Neural cell (in vitro differentiated cells): Measurements from ENCODE around the gene ARL15. TPM values are rescaled to one million over a fixed set of nuclear protein-coding genes. Genes with fewer than 3 reads are reported as not detected.
"Not testable (repeated sequence)": the region's sequence is repeated elsewhere in the genome, so short reads cannot be mapped to it uniquely, and the experiment has no call there.

Experiments used
- H2AFZ ChIP-seq: fragments of 200-600, 300-800 bp; sonication (generic), shearing (Covaris generic); 2 replicates; pipeline ENCODE4 v1.6.0; 2014; ENCODE audit warnings: low read depth, mild to moderate bottlenecking, antibody characterized with exemption, low read length, moderate library complexity
- H3F3A ChIP-seq: fragments of 200-600 bp; shearing (Covaris generic); 2 replicates; pipeline ENCODE4 v1.6.1; 2016; ENCODE audit warnings: mild to moderate bottlenecking, moderate library complexity, mixed read lengths, antibody characterized with exemption, low read length; ENCODE audit not compliant: insufficient read depth, poor library complexity, severe bottlenecking
- H3K27ac ChIP-seq: fragments of 200-600, 300-800 bp; sonication (generic), shearing (Covaris generic); 2 replicates; pipeline ENCODE4 v1.5.1; 2014; ENCODE audit warnings: mild to moderate bottlenecking, low read length, moderate library complexity
- H3K27me3 ChIP-seq: fragments of 300-800, 200-600 bp; sonication (generic), shearing (Covaris generic); 2 replicates; pipeline ENCODE4 v1.6.0; 2014; ENCODE audit warnings: mild to moderate bottlenecking, low read depth, low read length, moderate library complexity; ENCODE audit not compliant: insufficient read depth
- H3K36me3 ChIP-seq: fragments of 300-800, 200-600 bp; sonication (generic), shearing (Covaris generic); 2 replicates; pipeline ENCODE4 v1.5.1; 2014; ENCODE audit warnings: mild to moderate bottlenecking, antibody characterized with exemption, low read length, moderate library complexity; ENCODE audit not compliant: insufficient read depth
- H3K4me2 ChIP-seq: fragments of 300-800, 200-600 bp; sonication (generic), shearing (Covaris generic); 2 replicates; pipeline ENCODE4 v1.6.0; 2014; ENCODE audit warnings: mild to moderate bottlenecking, low read length
- H3K4me3 ChIP-seq: fragments of 300-800, 200-600 bp; sonication (generic), shearing (Covaris generic); 2 replicates; pipeline ENCODE4 v1.5.1; 2014; ENCODE audit warnings: mild to moderate bottlenecking, low read length, moderate library complexity
- H3K79me2 ChIP-seq: fragments of 200-600 bp; shearing (Covaris generic); replicated peaks from 2 replicates; pipeline ENCODE4 v1.6.0; 2014; ENCODE audit warnings: mild to moderate bottlenecking, low read length, moderate library complexity; ENCODE audit not compliant: insufficient read depth
- H3K9ac ChIP-seq: fragments of 300-800, 200-600 bp; sonication (generic), shearing (Covaris generic); 2 replicates; pipeline ENCODE4 v1.6.1; 2016; ENCODE audit warnings: mild to moderate bottlenecking, low read length, mixed read lengths
- H3K9me2 ChIP-seq: fragments of 200-600 bp; shearing (Covaris generic); 2 replicates; pipeline ENCODE4 v1.6.1; 2016; ENCODE audit warnings: mild to moderate bottlenecking, low read length, mixed read lengths; ENCODE audit not compliant: insufficient read depth
- H3K9me3 ChIP-seq: fragments of 200-600, 300-800 bp; sonication (generic), shearing (Covaris generic); 2 replicates; pipeline ENCODE4 v1.6.1; 2016; ENCODE audit warnings: mild to moderate bottlenecking, mixed run types, low read length, moderate library complexity, mixed read lengths
- H4K20me1 ChIP-seq: fragments of 200-600 bp; shearing (Covaris generic); 2 replicates; pipeline ENCODE4 v1.6.1; 2016; ENCODE audit warnings: mild to moderate bottlenecking, mixed run types; ENCODE audit not compliant: insufficient read depth
- EP300 ChIP-seq: fragments of 450-650 bp; conservative IDR thresholded peaks from 2 replicates; pipeline ENCODE4 v1.6.1; 2014; ENCODE audit warnings: antibody characterized with exemption, mild to moderate bottlenecking, moderate library complexity; ENCODE audit not compliant: poor library complexity, severe bottlenecking
- EZH2 ChIP-seq: fragments of 200-600, 300-800 bp; shearing (Covaris generic), sonication (generic); IDR thresholded peaks from 2 replicates; pipeline ENCODE4 v1.6.1; 2014; ENCODE audit warnings: antibody characterized with exemption, low read length, borderline replicate concordance, mild to moderate bottlenecking; ENCODE audit not compliant: insufficient read depth, poor library complexity, severe bottlenecking
- MXI1 ChIP-seq: fragments of 450-650 bp; conservative IDR thresholded peaks from 2 replicates; pipeline ENCODE4 v1.6.1; 2014; ENCODE audit warnings: antibody characterized with exemption, mild to moderate bottlenecking; ENCODE audit not compliant: poor library complexity, severe bottlenecking
- POLR2AphosphoS5 ChIP-seq: IDR thresholded peaks from 2 replicates; pipeline ENCODE4 v1.6.1; 2012
- RAD21 ChIP-seq: fragments of 450-650 bp; conservative IDR thresholded peaks from 2 replicates; pipeline ENCODE4 v1.6.1; 2014; ENCODE audit warnings: antibody characterized with exemption, mild to moderate bottlenecking, moderate library complexity
- REST ChIP-seq: IDR thresholded peaks from 2 replicates; pipeline ENCODE4 v1.6.1; 2012; ENCODE audit warnings: borderline replicate concordance
- SMC3 ChIP-seq: fragments of 450-650 bp; conservative IDR thresholded peaks from 2 replicates; pipeline ENCODE4 v1.6.1; 2014; ENCODE audit warnings: antibody characterized with exemption, mild to moderate bottlenecking, moderate library complexity; ENCODE audit not compliant: poor library complexity
- TAF1 ChIP-seq: IDR thresholded peaks from 2 replicates; pipeline ENCODE4 v1.6.1; 2012; ENCODE audit warnings: low read depth
- polyA plus RNA-seq: library from polyadenylated mRNA; depleted of rRNA; stranded (reverse); fragments of >200 nt; gene quantifications from 2 replicates; pipeline ENCODE4 v1.2.3, GENCODE V29; 2014
- TF ChIP-seq, protein P1 (sequence below): fragments of 450-650 bp; IDR thresholded peaks from 2 replicates; pipeline ENCODE4 v1.5.1; 2014; ENCODE audit warnings: antibody characterized with exemption, mild to moderate bottlenecking, moderate library complexity; ENCODE audit not compliant: poor library complexity, severe bottlenecking

ARL15 gene
- polyA plus RNA-seq, 1 donor from 2014 or later, result 51.9 TPM

- no peaks in the 10 kb centered on the region for H4K20me1 ChIP-seq
- no peak overlapping the region for H2AFZ ChIP-seq
- H3K36me3 ChIP-seq, result no peaks in the 10 kb centered on the region
- H3K9me2 ChIP-seq, result no peaks in the 10 kb centered on the region
- H3K27me3 ChIP-seq, result no peaks in the 10 kb centered on the region
- no peak overlapping the region for H3K4me3 ChIP-seq
- no peaks in the 10 kb centered on the region for H3K9me3 ChIP-seq
- H3F3A ChIP-seq, result no peaks in the 10 kb centered on the region
- H3K79me2 ChIP-seq, result no peaks in the 10 kb centered on the region
- H3K27ac ChIP-seq, result no peak overlapping the region
- no peak overlapping the region for H3K9ac ChIP-seq
- no peak overlapping the region for H3K4me2 ChIP-seq
- TF ChIP-seq POLR2AphosphoS5, result no peak
These were observed 260.4 kb downstream of the ARL15 start for GRCh38 chr5:54049963-54050362.

- Histone ChIP-seq H3K4me2 (no peak overlapping the region), H3F3A (no peaks in the 10 kb centered on the region), H4K20me1 (no peaks in the 10 kb centered on the region), H3K27me3 (no peaks in the 10 kb centered on the region), H2AFZ (no peak overlapping the region), H3K9me3 (no peaks in the 10 kb centered on the region), H3K4me3 (no peak overlapping the region), H3K36me3 (no peaks in the 10 kb centered on the region), H3K9me2 (no peaks in the 10 kb centered on the region), H3K27ac (no peak overlapping the region), H3K79me2 (no peaks in the 10 kb centered on the region), H3K9ac (no peak overlapping the region)
- TF ChIP-seq, protein P1, sequence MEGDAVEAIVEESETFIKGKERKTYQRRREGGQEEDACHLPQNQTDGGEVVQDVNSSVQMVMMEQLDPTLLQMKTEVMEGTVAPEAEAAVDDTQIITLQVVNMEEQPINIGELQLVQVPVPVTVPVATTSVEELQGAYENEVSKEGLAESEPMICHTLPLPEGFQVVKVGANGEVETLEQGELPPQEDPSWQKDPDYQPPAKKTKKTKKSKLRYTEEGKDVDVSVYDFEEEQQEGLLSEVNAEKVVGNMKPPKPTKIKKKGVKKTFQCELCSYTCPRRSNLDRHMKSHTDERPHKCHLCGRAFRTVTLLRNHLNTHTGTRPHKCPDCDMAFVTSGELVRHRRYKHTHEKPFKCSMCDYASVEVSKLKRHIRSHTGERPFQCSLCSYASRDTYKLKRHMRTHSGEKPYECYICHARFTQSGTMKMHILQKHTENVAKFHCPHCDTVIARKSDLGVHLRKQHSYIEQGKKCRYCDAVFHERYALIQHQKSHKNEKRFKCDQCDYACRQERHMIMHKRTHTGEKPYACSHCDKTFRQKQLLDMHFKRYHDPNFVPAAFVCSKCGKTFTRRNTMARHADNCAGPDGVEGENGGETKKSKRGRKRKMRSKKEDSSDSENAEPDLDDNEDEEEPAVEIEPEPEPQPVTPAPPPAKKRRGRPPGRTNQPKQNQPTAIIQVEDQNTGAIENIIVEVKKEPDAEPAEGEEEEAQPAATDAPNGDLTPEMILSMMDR, result no peak
- no peak for TF ChIP-seq POLR2AphosphoS5
- TF ChIP-seq SMC3, result no peak
- TF ChIP-seq EP300, result no peak
- no peak for TF ChIP-seq MXI1
- TF ChIP-seq REST, result no peak
- TF ChIP-seq EZH2, result no peak
- TF ChIP-seq RAD21, result no peak
- TF ChIP-seq TAF1, result no peak
These were observed 261.2 kb downstream of the ARL15 start for GRCh38 chr5:54049144-54049543.

- H3K4me2 ChIP-seq, result no peak overlapping the region
- H3K4me3 ChIP-seq, result no peak overlapping the region
- H3K9me3 ChIP-seq, result no peaks in the 10 kb centered on the region
- no peaks in the 10 kb centered on the region for H3F3A ChIP-seq
- TF ChIP-seq, protein P1, result no peak
- TF ChIP-seq EP300, result no peak
- TF ChIP-seq TAF1, result no peak
- H3K36me3 ChIP-seq, result no peaks in the 10 kb centered on the region
- H3K9ac ChIP-seq, result no peak overlapping the region
- no peak overlapping the region for H2AFZ ChIP-seq
- H4K20me1 ChIP-seq, result no peaks in the 10 kb centered on the region
- no peaks in the 10 kb centered on the region for H3K27me3 ChIP-seq
- no peaks in the 10 kb centered on the region for H3K9me2 ChIP-seq
- no peaks in the 10 kb centered on the region for H3K79me2 ChIP-seq
- H3K27ac ChIP-seq, result no peak overlapping the region
These were observed 265.1 kb downstream of the ARL15 start for GRCh38 chr5:54045077-54045792.

- not testable (repeated sequence) for H3K4me2 ChIP-seq, H3K36me3 ChIP-seq, H3F3A ChIP-seq, H3K27me3 ChIP-seq, H3K9me2 ChIP-seq, H3K79me2 ChIP-seq, H3K9ac ChIP-seq, H3K4me3 ChIP-seq, H2AFZ ChIP-seq, H4K20me1 ChIP-seq, H3K9me3 ChIP-seq, H3K27ac ChIP-seq
These were observed 266.1 kb downstream of the ARL15 start for GRCh38 chr5:54044276-54044675.
